ENCODE data around the gene THRA. TPM values are rescaled to one million over a fixed set of nuclear protein-coding genes. Genes with fewer than 3 reads are reported as not detected.

Gene THRA
- total and polyA plus RNA-seq, 9 of the 15 experiments (the other 6 are each of a cell fraction or from before 2014, with no cell fraction given) = 0.34 to 23.4 (median 12.7) TPM

- TF ChIP-seq REST (IDR thresholded peaks at IDR 0.05; ENCODE audit: borderline replicate concordance) = peak; percentile 48
- no peak for TF ChIP-seq REST (CRISPR knock-in tag; IDR thresholded peaks at IDR 0.05; ENCODE audit: low read depth)
- no peak for TF ChIP-seq SFPQ (IDR thresholded peaks at IDR 0.05; ENCODE audit: low read depth, low read length)
- TF ChIP-seq MAFG (tag; conservative IDR thresholded peaks at IDR 0.05) = no peak
- TF ChIP-seq SIX5 (IDR thresholded peaks at IDR 0.05; ENCODE audit: borderline replicate concordance in 1 of 2, insufficient read depth in 1 of 2, low read depth in 1 of 2, low read length in 2 of 2) = no peak
- no peak for TF ChIP-seq ZKSCAN8 (CRISPR knock-in tag; IDR thresholded peaks at IDR 0.05)
- TF ChIP-seq ZNF655 (CRISPR knock-in tag; IDR thresholded peaks at IDR 0.05) = no peak
- peak; percentile 70 for TF ChIP-seq PHF20 (IDR thresholded peaks at IDR 0.05; ENCODE audit: partially characterized antibody)
- TF ChIP-seq ZNF583 (CRISPR knock-in tag; IDR thresholded peaks at IDR 0.05) = no peak
- TF ChIP-seq ZNF133 (CRISPR knock-in tag; IDR thresholded peaks at IDR 0.05) = no peak
- TF ChIP-seq SMAD1 (IDR thresholded peaks at IDR 0.05; ENCODE audit: low read depth, low read length, partially characterized antibody) = peak; percentile 86
- no peak for TF ChIP-seq ADNP (tag; IDR thresholded peaks at IDR 0.05)
- no peak for TF ChIP-seq TEAD2 (tag; IDR thresholded peaks at IDR 0.05)
- TF ChIP-seq NR3C1 (CRISPR knock-in tag; IDR thresholded peaks at IDR 0.05) = no peak
Measured at GRCh38 chr17:40098846-40099618, 36.3 kb downstream of the THRA start (continued).

Measured in K562 (cell line).